Measurements from ENCODE around the gene PTPRE.

GRCh38 chr10:127976286-127976685 is 69.4 kb downstream of the PTPRE start:
- TF ChIP-seq EZH2 (IDR thresholded peaks at IDR 0.05; ENCODE audit: borderline replicate concordance, low read length) = no peak
- no peak for TF ChIP-seq CTCF (conservative IDR thresholded peaks at IDR 0.05 in 1 of 2, IDR thresholded peaks at IDR 0.05 in 1 of 2; ENCODE audit: extremely low read depth in 1 of 2, insufficient read depth in 1 of 2, low read depth in 1 of 2, low read length in 2 of 2)
